ENCODE results near the gene LRRN2.

GRCh38 chr1:204574016-204574864 is 111.3 kb downstream of the LRRN2 start:
- TF ChIP-seq CTCF (conservative IDR thresholded peaks at IDR 0.05) (no peak), EZH2 (IDR thresholded peaks at IDR 0.05; ENCODE audit: low read depth) (no peak)

Measured in PC-9 (cell line).